Neuronal stem cell (in vitro differentiated cells): ENCODE data around the gene PLA2G3.

Source experiments
- DNase-seq: peaks from one replicate; pipeline ENCODE4 v3.0.0-alpha.2; 2013; ENCODE audit warnings: low spot score
- H2AFZ ChIP-seq: one replicate; pipeline ENCODE4 v1.6.1; 2013; ENCODE audit warnings: mild to moderate bottlenecking, low read length, inconsistent platforms
- H2AK5ac ChIP-seq: 2 replicates; pipeline ENCODE4 v1.6.1; 2013; ENCODE audit warnings: low read depth, mild to moderate bottlenecking, inconsistent platforms, low read length, moderate library complexity, mixed read lengths
- H2BK120ac ChIP-seq: 2 replicates; pipeline ENCODE4 v1.6.1; 2013; ENCODE audit warnings: low read depth, mild to moderate bottlenecking, inconsistent platforms, low read length, moderate library complexity, mixed read lengths
- H2BK12ac ChIP-seq: one replicate; pipeline ENCODE4 v1.6.1; 2013; ENCODE audit warnings: low read length, inconsistent platforms
- H2BK15ac ChIP-seq: 2 replicates; pipeline ENCODE4 v1.6.1; 2013; ENCODE audit warnings: mild to moderate bottlenecking, low read length, inconsistent platforms, mixed read lengths
- H2BK5ac ChIP-seq: one replicate; pipeline ENCODE4 v1.6.1; 2013; ENCODE audit warnings: inconsistent platforms, mild to moderate bottlenecking, low read length, moderate library complexity
- H3K14ac ChIP-seq: one replicate; pipeline ENCODE4 v1.6.1; 2013; ENCODE audit warnings: low read length, inconsistent platforms
- H3K18ac ChIP-seq: 2 replicates; pipeline ENCODE4 v1.6.1; 2013; ENCODE audit warnings: low read length, inconsistent platforms
- H3K23ac ChIP-seq: 2 replicates; pipeline ENCODE4 v1.6.1; 2013; ENCODE audit warnings: low read depth, mild to moderate bottlenecking, mixed read lengths, low read length, inconsistent platforms; ENCODE audit not compliant: poor library complexity
- H3K27ac ChIP-seq: replicated peaks from 3 replicates; pipeline ENCODE4 v1.5.1; 2013; ENCODE audit warnings: low read length, inconsistent platforms
- H3K27me3 ChIP-seq, 3 experiments: 2 replicates each; pipeline ENCODE4 v1.6.1; 2013; ENCODE audit warnings: low read length in 3 of 3, mild to moderate bottlenecking in 2 of 3, inconsistent platforms in 1 of 3, low read depth in 1 of 3, mixed read lengths in 1 of 3, moderate library complexity in 1 of 3; ENCODE audit not compliant: control insufficient read depth in 3 of 3, insufficient read depth in 3 of 3
- H3K36me3 ChIP-seq, 2 donors: replicated peaks in 1 of 2; 2 replicates each; pipeline ENCODE4 v1.6.1; 2013; ENCODE audit warnings: low read length in 2 of 2; ENCODE audit not compliant: control insufficient read depth in 2 of 2, insufficient read depth in 2 of 2
- H3K4ac ChIP-seq: 2 replicates; pipeline ENCODE4 v1.6.1; 2013; ENCODE audit warnings: inconsistent platforms, mild to moderate bottlenecking, low read length, moderate library complexity
- H3K4me1 ChIP-seq, 2 donors: 1 replicate in 1 of 2; 2 replicates in 1 of 2; pipeline ENCODE4 v1.6.1; 2013; ENCODE audit warnings: low read length in 2 of 2, low read depth in 1 of 2; ENCODE audit not compliant: control insufficient read depth in 2 of 2, insufficient read depth in 1 of 2
- H3K4me2 ChIP-seq: one replicate; pipeline ENCODE4 v1.6.1; 2013; ENCODE audit warnings: mild to moderate bottlenecking, low read length, inconsistent platforms; ENCODE audit not compliant: insufficient read depth, poor library complexity, severe bottlenecking
- H3K4me3 ChIP-seq, 2 donors: 2 replicates each; pipeline ENCODE4 v1.5.1; 2013; ENCODE audit warnings: low read length in 2 of 2, mild to moderate bottlenecking in 2 of 2, inconsistent platforms in 1 of 2, moderate library complexity in 1 of 2
- H3K79me1 ChIP-seq: one replicate; pipeline ENCODE4 v1.6.1; 2013; ENCODE audit warnings: low read depth, mild to moderate bottlenecking, inconsistent platforms, low read length, moderate library complexity
- H3K9ac ChIP-seq: one replicate; pipeline ENCODE4 v1.6.1; 2013; ENCODE audit warnings: mild to moderate bottlenecking, low read depth, low read length, inconsistent platforms; ENCODE audit not compliant: poor library complexity
- H3K9me3 ChIP-seq, 2 donors: replicated peaks in 1 of 2; 2 replicates each; pipeline versions ENCODE3 to v1.6.1; 2013; ENCODE audit warnings: low read length in 2 of 2, mild to moderate bottlenecking in 2 of 2, inconsistent platforms in 1 of 2, low read depth in 1 of 2, mixed read lengths in 1 of 2, moderate library complexity in 1 of 2; ENCODE audit not compliant: control insufficient read depth in 2 of 2, insufficient read depth in 1 of 2
- H4K8ac ChIP-seq: one replicate; pipeline ENCODE4 v1.6.1; 2013; ENCODE audit warnings: low read depth, mild to moderate bottlenecking, inconsistent platforms, low read length, moderate library complexity
- H4K91ac ChIP-seq: one replicate; pipeline ENCODE4 v1.6.1; 2013; ENCODE audit warnings: low read length, low read depth, mild to moderate bottlenecking, inconsistent platforms; ENCODE audit not compliant: poor library complexity
- WGBS, 2 donors: extraction: QIAGEN DNeasy Blood & Tissue Kit; methylation state at CpG; one replicate each; pipeline ENCODE4 v1.1.7; 2013; ENCODE audit warnings: missing lambda C conversion rate in 2 of 2, mixed read lengths in 1 of 2; ENCODE audit not compliant: insufficient read length in 2 of 2, insufficient replicate concordance in 1 of 2; ENCODE audit errors: extremely low coverage in 2 of 2; 5-methylcytosine and 5-hydroxymethylcytosine counted together

Gene PLA2G3

DNA sequence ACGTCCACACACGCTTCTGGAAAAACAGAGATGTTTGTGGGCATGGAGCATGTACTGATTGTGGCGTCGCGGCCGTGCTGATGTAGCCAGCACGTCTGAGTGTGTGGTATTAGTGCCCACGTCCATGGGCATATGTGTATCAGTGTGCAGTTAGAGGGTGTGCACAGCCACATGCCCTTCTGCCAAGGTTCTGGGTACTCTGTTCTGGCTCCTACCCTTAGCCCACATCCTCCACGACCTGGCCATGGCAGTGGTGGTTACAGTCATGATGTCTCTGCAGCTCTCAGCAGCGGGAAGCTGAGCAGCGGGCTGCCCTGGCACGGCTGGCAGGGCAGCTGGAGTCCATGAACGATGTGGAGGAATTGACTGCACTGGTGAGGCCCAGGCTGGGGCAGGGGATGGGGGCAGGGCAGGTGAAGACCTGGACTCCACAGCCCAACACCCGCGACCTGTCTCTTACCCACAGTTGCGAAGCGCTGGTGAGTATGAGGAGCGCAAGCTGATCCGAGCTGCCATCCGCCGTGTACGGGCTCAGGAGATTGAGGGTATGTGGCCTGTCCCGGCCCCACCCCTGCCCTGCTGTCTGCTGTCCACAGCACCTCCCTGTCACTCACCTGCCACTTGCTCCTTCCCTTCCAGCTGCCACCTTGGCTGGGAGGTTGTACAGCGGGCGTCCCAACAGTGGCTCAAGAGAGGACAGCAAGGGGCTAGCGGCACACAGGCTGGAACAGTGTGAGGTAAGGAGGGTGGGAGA is 51.9 kb downstream of the PLA2G3 start:
- H3K23ac ChIP-seq = peak overlapping the region; percentile 38
- DNase-seq = no peak
- H2BK120ac ChIP-seq = no peak overlapping the region
- H2BK12ac ChIP-seq = peak overlapping the region; percentile 14
- H2BK15ac ChIP-seq = no peak overlapping the region
- no peaks in the 10 kb centered on the region for H3K9me3 ChIP-seq
- H3K36me3 ChIP-seq = peaks cover 21 to 45% of the 10 kb centered on the region in 2 donors
- H2AK5ac ChIP-seq = no peak overlapping the region
- H3K18ac ChIP-seq = no peak overlapping the region
- H3K27ac ChIP-seq = no peak overlapping the region
- no peak overlapping the region for H2AFZ ChIP-seq
- H3K4me3 ChIP-seq = no peak overlapping the region
- H3K27me3 ChIP-seq = no peaks in the 10 kb centered on the region
- no CpG with 5 or more reads among the region's 26 CpGs for WGBS, 2 donors
- H2BK5ac ChIP-seq = no peak overlapping the region
- peak overlapping the region; percentile 28 for H3K4ac ChIP-seq
- peaks cover 0 to 14% of the 10 kb centered on the region in 2 donors for H3K4me1 ChIP-seq
- peak overlapping the region; percentile 16 for H4K91ac ChIP-seq
- no peak overlapping the region for H3K14ac ChIP-seq
- peak overlapping the region; percentile 52 for H3K9ac ChIP-seq
- H4K8ac ChIP-seq = no peak overlapping the region
- peaks cover 3% of the 10 kb centered on the region for H3K79me1 ChIP-seq
- no peak overlapping the region for H3K4me2 ChIP-seq

DNA sequence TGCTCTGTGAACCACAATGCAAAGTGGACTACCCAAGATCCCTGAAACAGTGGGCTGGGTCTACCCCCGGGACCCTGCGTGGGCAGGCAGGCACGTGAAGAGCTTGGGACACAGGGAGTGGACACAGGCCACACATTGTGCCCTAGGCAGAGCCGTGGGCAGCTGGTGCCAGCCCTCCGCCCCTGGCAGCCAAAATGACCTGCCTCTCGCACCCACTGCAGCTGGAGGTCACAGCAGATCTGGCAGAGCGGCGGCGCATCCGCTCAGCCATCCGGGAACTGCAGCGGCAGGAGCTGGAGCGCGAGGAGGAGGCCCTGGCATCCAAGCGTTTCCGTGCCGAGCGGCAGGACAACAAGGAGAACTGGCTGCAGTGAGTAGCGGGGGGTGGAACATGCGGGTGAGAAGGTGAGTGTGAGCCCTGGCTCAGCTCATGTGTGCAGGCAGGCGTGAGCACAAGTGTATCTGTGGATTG is 52.5 kb downstream of the PLA2G3 start:
- no peak overlapping the region for H3K14ac ChIP-seq
- no peak overlapping the region for H2AFZ ChIP-seq
- H3K4me3 ChIP-seq = no peak overlapping the region
- no CpG with 5 or more reads among the region's 21 CpGs for WGBS, 2 donors
- H3K79me1 ChIP-seq = peaks cover 3% of the 10 kb centered on the region
- H3K27me3 ChIP-seq = no peaks in the 10 kb centered on the region
- no peak overlapping the region for H3K18ac ChIP-seq
- peaks cover 18 to 43% of the 10 kb centered on the region in 2 donors for H3K36me3 ChIP-seq
- peak overlapping the region; percentile 28 for H3K4ac ChIP-seq
- H3K9ac ChIP-seq = peak overlapping the region; percentile 52
- H3K4me1 ChIP-seq = peaks cover 0 to 14% of the 10 kb centered on the region in 2 donors
- H3K4me2 ChIP-seq = no peak overlapping the region
- H4K8ac ChIP-seq = no peak overlapping the region
- peak overlapping the region; percentile 38 for H3K23ac ChIP-seq
- H3K27ac ChIP-seq = no peak overlapping the region
- no peaks in the 10 kb centered on the region for H3K9me3 ChIP-seq
- DNase-seq = no peak
- H2BK12ac ChIP-seq = no peak overlapping the region
- H2BK5ac ChIP-seq = no peak overlapping the region
- peak overlapping the region; percentile 16 for H4K91ac ChIP-seq
- no peak overlapping the region for H2BK120ac ChIP-seq
- no peak overlapping the region for H2BK15ac ChIP-seq
- H2AK5ac ChIP-seq = no peak overlapping the region

DNA sequence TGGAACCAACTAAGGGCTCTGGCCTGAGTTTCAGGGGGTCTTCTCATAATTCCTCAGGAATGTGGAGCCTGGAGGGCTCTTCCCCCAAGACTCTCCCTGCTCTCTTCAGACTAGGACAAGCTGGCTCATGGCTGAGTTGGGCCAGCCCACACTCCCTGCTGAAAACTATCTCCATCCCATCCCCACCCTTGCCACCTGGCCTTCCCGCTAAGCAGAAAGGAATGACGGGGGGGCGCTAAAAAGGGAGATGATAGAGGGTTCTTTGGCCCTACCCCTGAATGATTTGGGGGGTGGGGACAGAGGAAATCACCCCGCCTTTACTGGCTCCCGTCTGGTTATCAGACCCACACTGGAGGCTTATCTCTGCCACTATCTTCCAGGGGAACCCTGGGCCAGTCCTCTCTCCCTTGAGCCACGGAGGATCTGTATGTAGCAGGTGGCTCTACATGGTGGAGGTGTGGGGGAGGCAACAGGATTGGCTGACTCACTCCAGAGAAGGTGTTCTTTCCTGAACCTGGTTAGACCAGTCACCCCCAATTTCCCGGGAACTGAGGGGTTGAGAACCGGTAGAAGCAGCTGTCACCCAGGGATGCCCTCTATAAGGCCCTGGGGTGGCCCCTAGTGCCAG is 53.5 kb downstream of the PLA2G3 start:
- no peak overlapping the region for H4K8ac ChIP-seq
- H3K18ac ChIP-seq = no peak overlapping the region
- H4K91ac ChIP-seq = no peak overlapping the region
- H3K14ac ChIP-seq = no peak overlapping the region
- no peak overlapping the region for H3K27ac ChIP-seq
- no peak overlapping the region for H3K4me2 ChIP-seq
- no peaks in the 10 kb centered on the region for H3K27me3 ChIP-seq
- no peaks in the 10 kb centered on the region for H3K9me3 ChIP-seq
- no peak overlapping the region for H3K9ac ChIP-seq
- H2AFZ ChIP-seq = no peak overlapping the region
- peaks cover 18 to 36% of the 10 kb centered on the region in 2 donors for H3K36me3 ChIP-seq
- no peak for DNase-seq
- no peak overlapping the region for H2BK15ac ChIP-seq
- WGBS, 2 donors = no CpG with 5 or more reads among the region's 8 CpGs
- peak overlapping the region; percentile 66 for H2BK5ac ChIP-seq
- H3K4ac ChIP-seq = no peak overlapping the region
- no peak overlapping the region for H3K4me3 ChIP-seq
- H2AK5ac ChIP-seq = no peak overlapping the region
- peaks cover 4 to 21% of the 10 kb centered on the region in 2 donors for H3K4me1 ChIP-seq
- H2BK12ac ChIP-seq = no peak overlapping the region
- no peak overlapping the region for H2BK120ac ChIP-seq
- peak overlapping the region; percentile 35 for H3K23ac ChIP-seq
- H3K79me1 ChIP-seq = peaks cover 3% of the 10 kb centered on the region

DNA sequence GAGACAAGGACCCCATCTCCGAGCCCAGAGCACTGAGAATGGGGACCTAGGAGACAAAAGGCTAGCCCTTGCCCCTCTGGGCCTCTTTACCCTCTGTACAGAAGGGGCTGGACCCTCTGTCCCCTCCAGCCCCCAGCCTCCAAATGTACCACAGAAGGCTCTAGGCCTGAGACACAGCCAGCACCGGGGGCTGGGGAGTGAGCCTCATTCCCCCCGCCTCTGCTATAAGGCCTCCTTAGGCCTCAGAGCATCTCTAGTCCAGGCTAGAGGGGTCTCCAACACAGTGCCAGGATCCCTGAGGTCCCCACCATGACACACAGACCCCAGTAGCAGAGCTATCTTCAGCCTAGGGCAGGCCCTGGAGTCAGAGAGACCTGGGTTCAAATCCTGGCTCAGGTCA is 54.4 kb downstream of the PLA2G3 start:
- no peaks in the 10 kb centered on the region for H3K27me3 ChIP-seq
- DNase-seq = no peak
- H3K4me1 ChIP-seq = peaks cover 5 to 26% of the 10 kb centered on the region in 2 donors
- H4K8ac ChIP-seq = no peak overlapping the region
- no peak overlapping the region for H3K4ac ChIP-seq
- H2AFZ ChIP-seq = no peak overlapping the region
- H3K79me1 ChIP-seq = peaks cover 3% of the 10 kb centered on the region
- peak overlapping the region; percentile 55 for H2BK5ac ChIP-seq
- H3K9ac ChIP-seq = no peak overlapping the region
- no peak overlapping the region for H2BK12ac ChIP-seq
- H3K4me3 ChIP-seq = no peak overlapping the region
- H2AK5ac ChIP-seq = peak overlapping the region; percentile 85
- no peak overlapping the region for H3K27ac ChIP-seq
- no peak overlapping the region for H4K91ac ChIP-seq
- H3K36me3 ChIP-seq = peaks cover 11 to 27% of the 10 kb centered on the region in 2 donors
- H3K14ac ChIP-seq = no peak overlapping the region
- WGBS, 2 donors = no CpG with 5 or more reads among the region's 3 CpGs
- H3K18ac ChIP-seq = peak overlapping the region; percentile 96
- peak overlapping the region; percentile 33 for H2BK120ac ChIP-seq
- no peaks in the 10 kb centered on the region for H3K9me3 ChIP-seq
- no peak overlapping the region for H3K4me2 ChIP-seq
- H2BK15ac ChIP-seq = peak overlapping the region; percentile 68
- no peak overlapping the region for H3K23ac ChIP-seq
